ENCODE data around the gene COL12A1. TPM values are rescaled to one million over a fixed set of nuclear protein-coding genes. Genes with fewer than 3 reads are reported as not detected.
"Not testable (repeated sequence)": the region's sequence is repeated elsewhere in the genome, so short reads cannot be mapped to it uniquely, and the experiment has no call there.

Gene COL12A1
- total RNA-seq, 4 donors from 2014 or later = 14.2 to 45.1 (median 32.3) TPM

- in situ Hi-C loops (cut with MboI; ENCODE audit: low pct_ligation_motif_present in 1 of 4, low pct_unique_long_range_greater_than_20kb in 1 of 4, low sequenced_read_pairs in 3 of 4) = loop anchor here (25.0 kb wide), 6 partner anchors 463 to 1463 kb away; no protein-coding TSS in a partner anchor
- WGBS, 2 donors (ENCODE audit: low coverage in 1 of 2) = 50 to 64% methylated on average over 2 to 3 of the region's 3 CpGs
These were observed 6.0 kb downstream of the COL12A1 start for GRCh38 chr6:75199889-75200288.

GRCh38 chr6:75196081-75196687, 9.7 kb downstream of the COL12A1 start:
- in situ Hi-C loops (cut with MboI; ENCODE audit: low pct_ligation_motif_present in 1 of 4, low pct_unique_long_range_greater_than_20kb in 1 of 4, low sequenced_read_pairs in 3 of 4) = loop anchor here in 2 of 4 donors (25.0 kb wide), 2 partner anchors 459 to 759 kb away; no protein-coding TSS in a partner anchor
- intact Hi-C loops (cut with DNase I; ENCODE audit: low total_unique reads) = no loop called here
- H3K4me1 ChIP-seq = peaks cover 0 to 5% (median 1%) of the 10 kb centered on the region in 4 donors

More at GRCh38 chr6:75199889-75200288, 6.0 kb downstream of the COL12A1 start:
- H3K27ac ChIP-seq = peak overlapping the region in 3 of 4 donors; percentile 13 to 43 (median 31)
- no peak overlapping the region for H3K4me3 ChIP-seq
- intact Hi-C loops (cut with DNase I; ENCODE audit: low total_unique reads) = loop anchor here (5.0 to 10.0 kb wide), 3 partner anchors 445 to 1228 kb away; no protein-coding TSS in a partner anchor
- H3K4me1 ChIP-seq = peaks cover 0 to 28% (median 1%) of the 10 kb centered on the region in 4 donors
- H3K27me3 ChIP-seq = peaks cover 51% of the 10 kb centered on the region
- TF ChIP-seq EP300 (IDR thresholded peaks at IDR 0.05; ENCODE audit: low read depth) (no peak), CTCF (IDR thresholded peaks at IDR 0.05) (no peak), POLR2AphosphoS5 (IDR thresholded peaks at IDR 0.05) (no peak), POLR2A (IDR thresholded peaks at IDR 0.05) (no peak)
- DNase-seq = no peak
- no peaks in the 10 kb centered on the region for H3K9me3 ChIP-seq
- H3K36me3 ChIP-seq = no peaks in the 10 kb centered on the region

GRCh38 chr6:75188221-75188925, 17.5 kb downstream of the COL12A1 start:
- WGBS, 2 donors (ENCODE audit: low coverage in 1 of 2) = 69 to 72% methylated on average over 3 of the region's 3 CpGs
- no peaks in the 10 kb centered on the region for H3K36me3 ChIP-seq
- no peaks in the 10 kb centered on the region for H3K4me1 ChIP-seq
- H3K27me3 ChIP-seq = no peaks in the 10 kb centered on the region
- in situ Hi-C loops (cut with MboI; ENCODE audit: low pct_ligation_motif_present in 1 of 4, low pct_unique_long_range_greater_than_20kb in 1 of 4, low sequenced_read_pairs in 3 of 4) (loop anchor here in 2 of 4 donors (25.0 kb wide), 2 partner anchors 451 to 751 kb away; no protein-coding TSS in a partner anchor), intact Hi-C loops (cut with DNase I; ENCODE audit: low total_unique reads) (no loop called here)
- no peaks in the 10 kb centered on the region for H3K9me3 ChIP-seq
- H3K4me3 ChIP-seq = no peak overlapping the region
- TF ChIP-seq POLR2A (IDR thresholded peaks at IDR 0.05) (no peak), CTCF (IDR thresholded peaks at IDR 0.05) (no peak), POLR2AphosphoS5 (IDR thresholded peaks at IDR 0.05) (no peak), EP300 (IDR thresholded peaks at IDR 0.05; ENCODE audit: low read depth) (no peak)
- no peak for DNase-seq
- no peak overlapping the region for H3K27ac ChIP-seq

More at GRCh38 chr6:75196081-75196687, 9.7 kb downstream of the COL12A1 start:
- peaks cover 13% of the 10 kb centered on the region for H3K27me3 ChIP-seq
- no peak overlapping the region for H3K4me3 ChIP-seq
- WGBS, 2 donors (ENCODE audit: low coverage in 1 of 2) = 42 to 46% methylated on average over 2 of the region's 2 CpGs
- H3K36me3 ChIP-seq = no peaks in the 10 kb centered on the region
- H3K27ac ChIP-seq = no peak overlapping the region
- no peaks in the 10 kb centered on the region for H3K9me3 ChIP-seq
- TF ChIP-seq POLR2AphosphoS5 (IDR thresholded peaks at IDR 0.05) = no peak
- TF ChIP-seq CTCF (IDR thresholded peaks at IDR 0.05) = no peak
- no peak for TF ChIP-seq EP300 (IDR thresholded peaks at IDR 0.05; ENCODE audit: low read depth)
- TF ChIP-seq POLR2A (IDR thresholded peaks at IDR 0.05) = no peak
- DNase-seq = no peak

- H3K27ac ChIP-seq; intact Hi-C loops (cut with DNase I; ENCODE audit: low total_unique reads); H3K4me1 ChIP-seq; H3K27me3 ChIP-seq; H3K36me3 ChIP-seq; DNase-seq; H3K4me3 ChIP-seq; H3K9me3 ChIP-seq: not testable (repeated sequence)
- 38 to 50% methylated on average over 2 of the region's 2 CpGs for WGBS, 2 donors (ENCODE audit: low coverage in 1 of 2)
- in situ Hi-C loops (cut with MboI; ENCODE audit: low pct_ligation_motif_present in 1 of 4, low pct_unique_long_range_greater_than_20kb in 1 of 4, low sequenced_read_pairs in 3 of 4) = loop anchor here in 2 of 4 donors (25.0 kb wide), 2 partner anchors 449 to 749 kb away; no protein-coding TSS in a partner anchor
These were observed 19.3 kb downstream of the COL12A1 start for GRCh38 chr6:75186581-75186980.

Measured in transverse colon (tissue), 4 donors.